Inferior parietal cortex (tissue), 1 donor: ENCODE measurements around the gene TBX1.
"Not testable (repeated sequence)": the region's sequence is repeated elsewhere in the genome, so short reads cannot be mapped to it uniquely, and the experiment has no call there.

Experiments
- DNase-seq: peaks from one replicate; pipeline ENCODE4 v3.0.0-alpha.2; 2016; ENCODE audit errors: extremely low spot score

TBX1 gene

DNA sequence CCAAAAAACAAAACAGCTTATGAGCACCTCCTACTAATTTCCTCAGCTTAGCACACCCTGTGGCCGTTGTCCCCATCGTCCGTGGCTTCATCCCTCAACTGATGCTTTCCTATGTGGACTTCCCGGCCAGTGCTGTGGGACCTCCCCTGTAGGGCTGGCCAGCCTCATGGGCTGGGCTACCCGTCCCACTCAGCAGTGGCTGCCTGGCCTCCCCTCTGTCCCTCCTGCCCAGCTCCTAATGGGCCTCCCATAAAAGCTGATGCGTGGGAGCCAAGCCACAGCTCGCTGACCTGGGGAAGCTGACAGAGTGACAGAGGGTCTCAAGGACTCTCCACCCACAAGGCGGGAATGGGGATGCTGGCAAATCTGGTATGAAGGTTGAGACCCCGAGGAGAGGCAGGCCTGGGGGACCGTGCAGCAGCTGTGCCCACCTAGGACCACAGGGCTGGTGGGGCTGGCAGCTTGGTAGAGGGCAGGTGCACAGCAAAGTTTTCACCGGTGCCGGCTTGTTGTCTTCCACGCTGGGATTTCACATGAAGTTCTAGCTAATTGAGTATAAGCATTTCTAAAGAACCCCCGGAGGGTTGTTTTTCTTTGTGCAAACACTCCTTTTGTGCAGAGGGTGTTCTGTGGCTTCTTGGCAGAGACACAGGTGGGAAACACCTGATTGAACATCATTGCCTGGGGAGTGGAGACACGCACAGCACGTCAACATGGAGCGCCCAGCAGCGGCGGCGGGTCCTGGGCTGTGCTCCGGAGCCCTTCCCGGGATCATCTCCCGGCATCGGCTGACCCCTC lies 23.2 kb downstream of the TBX1 start:
- DNase-seq = no peak

DNA sequence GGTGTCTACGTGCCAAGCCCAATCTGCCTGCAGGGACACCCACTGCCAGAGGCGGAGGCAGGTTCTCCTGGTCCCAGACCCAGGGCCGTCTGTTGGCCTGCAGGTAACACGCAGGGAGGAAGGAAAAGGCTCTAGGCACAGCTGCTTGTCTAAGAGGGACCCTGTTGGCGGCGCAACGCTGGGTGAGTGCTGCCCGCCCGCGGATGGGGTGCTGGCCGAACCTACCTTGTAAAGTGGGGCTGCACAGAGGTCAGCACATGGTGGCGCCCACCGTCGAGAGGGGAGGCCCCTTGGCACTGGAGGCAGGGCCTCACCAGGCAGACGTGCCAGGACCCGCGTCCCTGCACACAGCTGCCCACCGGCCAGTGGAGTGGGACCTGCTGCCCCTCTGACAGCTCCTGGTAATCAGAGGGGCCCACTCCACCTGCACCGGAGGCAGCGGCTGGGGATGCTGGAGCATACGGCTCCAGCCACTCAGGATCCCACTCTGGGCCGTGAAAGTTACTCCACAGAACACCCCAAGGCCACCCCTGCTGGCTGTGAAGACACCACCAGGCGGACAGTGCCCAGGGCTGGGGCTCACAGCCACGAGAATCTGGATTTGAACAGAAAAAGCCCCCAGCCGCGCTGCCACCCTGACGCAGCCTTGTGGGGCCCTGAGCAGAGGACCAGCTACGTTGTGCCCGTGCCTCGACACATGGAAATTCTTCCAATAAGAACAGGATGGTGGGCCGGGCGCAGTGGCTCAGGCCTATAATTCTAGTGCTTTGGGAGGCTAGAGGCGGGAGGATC lies 24.0 kb downstream of the TBX1 start:
- DNase-seq = no peak

DNA sequence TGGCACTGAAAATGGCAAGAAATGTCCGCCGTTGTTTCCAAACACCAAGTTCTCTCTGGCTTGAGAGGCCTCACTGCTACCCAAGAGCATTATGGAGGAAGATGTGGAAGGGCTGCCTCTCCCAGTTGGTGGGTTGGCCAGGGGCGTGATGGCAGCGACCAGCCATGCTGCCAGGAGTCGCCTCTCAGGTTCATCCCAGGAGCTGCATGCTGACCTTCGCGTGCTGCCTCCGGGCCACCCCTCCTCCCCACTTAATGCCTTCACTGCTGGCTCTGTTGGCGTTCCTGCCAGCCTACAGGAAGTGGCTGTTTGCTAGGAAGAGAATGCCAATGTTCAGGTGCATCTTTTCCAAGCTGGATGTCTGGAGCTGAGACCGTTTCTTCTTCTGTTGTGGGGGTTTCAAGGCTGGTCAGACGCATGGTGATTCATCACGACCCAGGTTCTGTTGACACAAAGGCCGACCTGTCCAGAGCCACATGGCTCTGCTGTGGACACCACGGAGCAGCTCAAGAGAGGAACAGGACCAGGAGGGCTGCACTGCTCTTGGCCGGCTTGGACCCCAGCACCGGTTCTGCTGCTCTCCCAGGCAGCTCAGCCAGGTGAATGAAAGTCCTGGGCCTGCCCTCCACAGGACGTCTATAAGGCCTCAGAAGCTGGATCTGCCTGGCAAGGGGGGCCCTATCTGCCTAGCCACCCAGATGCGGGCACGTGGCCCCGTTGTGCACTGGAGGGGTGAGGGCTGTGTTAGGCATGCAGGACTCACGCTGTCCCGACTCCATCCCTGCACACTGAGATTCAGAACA lies 25.1 kb downstream of the TBX1 start:
- no peak for DNase-seq

DNA sequence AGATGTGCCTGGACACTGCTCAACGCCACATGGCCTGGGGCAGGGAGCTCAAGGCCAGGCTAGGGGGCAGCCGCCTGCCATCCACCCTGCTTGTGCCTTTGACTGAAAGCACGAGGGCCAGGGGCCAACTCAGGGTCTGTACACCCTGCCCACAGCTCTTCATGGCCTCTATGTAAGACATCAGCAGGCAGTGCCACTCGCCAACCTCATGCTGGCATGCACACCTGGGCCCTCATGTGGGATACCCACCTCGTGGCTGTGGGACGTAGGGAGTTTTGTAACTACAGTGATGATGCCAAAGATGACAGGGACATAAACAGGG lies 25.6 kb downstream of the TBX1 start:
- DNase-seq = no peak

DNA sequence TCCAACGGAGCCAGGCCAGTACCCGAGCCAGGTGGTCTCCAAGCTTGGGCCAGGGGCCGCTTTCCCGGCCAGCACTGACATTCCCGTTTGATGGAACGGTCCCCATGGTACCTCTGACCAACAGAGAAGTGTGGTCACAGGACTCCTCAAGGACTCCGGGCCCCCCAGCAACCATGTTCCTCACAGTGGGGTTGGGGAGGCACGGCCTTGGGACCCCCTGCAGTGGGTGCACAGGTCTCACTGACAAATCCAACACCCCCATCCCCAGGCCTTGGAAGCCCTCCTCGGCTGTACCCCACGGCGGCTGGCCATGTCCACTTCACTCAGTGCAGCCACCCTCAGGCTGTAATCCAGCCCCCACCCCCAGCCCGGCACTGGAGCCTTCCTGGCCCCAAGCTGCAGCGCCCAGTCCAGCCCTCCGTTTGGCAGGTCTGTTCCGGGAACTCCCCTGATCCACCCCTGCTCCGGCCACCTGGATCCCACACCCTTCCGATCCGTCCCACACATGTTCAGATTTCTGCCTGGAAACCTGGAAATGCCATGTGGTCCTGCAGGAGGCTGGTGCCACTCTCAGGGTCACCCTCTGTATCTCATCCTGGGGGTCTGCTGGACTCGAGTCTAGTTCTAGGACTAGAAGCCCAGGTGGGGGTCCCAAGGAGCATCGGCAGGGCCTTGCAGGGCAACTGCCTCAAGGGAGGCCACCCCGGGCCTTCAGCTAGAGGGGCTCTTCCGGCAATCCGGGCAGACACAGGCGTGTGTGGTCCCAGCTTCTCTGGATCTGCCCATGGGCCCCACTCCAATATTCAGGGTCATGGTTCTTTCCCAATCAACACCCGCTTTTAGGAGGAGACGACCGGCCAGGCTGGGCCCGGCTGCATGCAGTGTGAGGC lies 26.6 kb downstream of the TBX1 start:
- no peak for DNase-seq

DNA sequence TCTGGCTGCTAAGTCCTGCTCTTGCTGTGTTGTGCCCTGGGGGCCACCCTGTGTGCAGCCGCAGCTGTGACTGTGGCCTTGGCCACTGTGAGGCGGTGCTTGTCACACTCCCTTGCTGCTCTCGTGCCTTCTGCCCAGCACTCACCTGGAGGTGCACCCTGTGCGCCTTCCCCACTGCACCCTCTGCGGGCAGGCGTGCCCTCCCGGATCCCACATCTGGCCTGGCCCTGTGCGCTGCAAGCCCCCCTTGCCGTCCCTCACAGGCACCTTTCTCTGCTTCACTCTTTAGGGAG lies 27.2 kb downstream of the TBX1 start:
- no peak for DNase-seq

DNA sequence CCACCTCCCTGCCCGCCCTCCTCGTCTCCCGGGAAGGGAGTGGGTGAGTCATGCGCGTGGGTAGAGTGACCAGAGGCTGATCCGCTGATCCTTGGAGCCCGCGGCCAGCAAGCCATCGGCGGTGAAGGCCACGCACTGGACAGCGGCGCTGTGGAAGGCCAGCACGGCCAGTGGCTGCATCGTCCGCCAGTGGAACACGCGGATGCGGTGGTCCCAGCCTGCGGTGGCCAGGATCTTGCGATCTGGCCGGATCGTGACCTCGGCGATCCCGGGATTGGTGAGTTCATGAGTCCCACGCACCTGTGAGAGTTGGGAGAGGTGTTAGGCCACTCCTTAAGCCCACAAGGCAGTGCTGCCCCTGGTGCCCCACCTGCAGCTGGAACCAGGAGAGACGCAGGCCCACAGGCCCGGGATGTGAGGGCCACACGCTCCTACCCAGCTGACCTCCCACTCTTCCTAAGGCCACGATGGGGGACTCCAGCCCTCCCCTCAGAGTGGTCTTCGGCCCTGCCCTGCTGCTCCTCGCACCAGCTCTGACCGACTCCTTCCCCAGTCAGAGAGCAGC lies 28.2 kb downstream of the TBX1 start:
- no peak for DNase-seq

DNA sequence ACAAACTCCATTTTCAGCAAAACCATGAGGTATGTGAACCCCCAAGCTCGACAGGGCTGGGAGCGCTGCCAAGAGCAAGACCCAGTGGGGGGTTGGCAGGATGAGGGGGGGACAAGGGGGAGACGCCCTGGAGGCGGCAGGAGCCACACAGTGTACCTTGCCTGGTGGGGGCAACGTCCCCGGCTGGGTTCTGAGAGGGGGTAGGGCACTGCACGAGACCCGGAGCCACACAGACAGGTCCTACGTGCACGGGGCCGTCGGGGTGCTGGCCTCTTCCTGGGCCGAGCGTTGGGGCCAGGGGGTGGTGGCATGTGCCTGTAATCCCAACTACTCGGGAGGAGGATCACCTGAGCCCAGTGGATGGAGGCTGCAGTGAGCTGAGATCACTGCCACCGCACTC lies 28.8 kb downstream of the TBX1 start:
- no peak for DNase-seq

DNA sequence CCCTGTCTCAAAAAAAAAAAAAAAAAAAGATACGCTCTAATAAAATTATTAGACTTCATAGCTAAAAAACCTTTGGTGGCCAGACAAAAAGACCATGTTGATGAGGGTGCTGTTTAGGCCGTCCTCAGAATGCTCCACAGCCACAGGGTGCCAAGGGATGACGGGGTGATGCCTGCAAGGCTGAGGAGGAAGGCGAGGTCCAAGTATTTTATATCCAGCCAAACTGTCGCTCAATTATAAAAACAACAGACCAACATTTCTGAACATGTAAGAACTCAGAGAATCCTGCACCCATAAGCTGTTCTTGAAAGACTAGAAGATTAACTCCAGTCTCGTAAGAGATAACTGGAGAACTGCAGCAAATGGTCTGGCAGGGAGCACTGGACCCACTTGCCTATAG lies 29.2 kb downstream of the TBX1 start:
- no peak for DNase-seq

DNA sequence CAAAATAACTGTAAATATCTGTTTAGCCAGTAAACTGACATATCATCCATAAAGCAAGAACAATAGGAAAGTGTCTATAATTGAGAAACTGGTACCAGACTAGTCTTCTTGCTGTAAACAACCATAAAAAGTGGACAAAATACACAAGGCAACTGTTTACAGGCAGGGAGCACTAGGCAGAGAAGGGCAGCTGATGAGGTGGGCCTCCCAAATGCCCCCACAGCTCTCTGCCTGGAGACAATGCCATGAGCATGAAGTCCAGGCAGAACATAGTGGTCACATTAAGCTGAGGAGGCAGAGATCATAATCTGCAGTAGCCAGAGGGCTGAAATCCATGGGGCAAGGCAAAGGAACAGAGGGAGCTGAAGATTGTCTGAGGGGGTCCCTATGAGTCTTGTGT lies 30.7 kb downstream of the TBX1 start:
- no peak for DNase-seq

DNA sequence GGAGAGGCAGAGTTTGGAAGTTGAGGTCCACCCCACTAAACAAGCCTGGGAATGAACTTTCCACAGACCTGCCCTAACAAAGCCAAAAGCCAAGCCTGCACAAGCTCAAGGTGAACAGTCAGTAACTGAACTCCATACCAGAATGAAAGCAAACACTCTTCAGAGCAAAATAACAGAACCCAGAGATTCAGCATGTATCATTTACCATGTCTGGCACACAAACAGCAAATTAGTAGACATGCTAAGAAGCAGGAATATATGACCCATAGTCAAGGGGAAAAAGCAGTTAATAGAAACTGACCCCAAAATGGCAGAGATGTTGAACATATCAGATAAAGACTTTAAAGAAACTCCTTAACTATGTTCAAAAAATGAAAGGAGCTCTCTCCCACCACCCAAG lies 31.3 kb downstream of the TBX1 start:
- no peak for DNase-seq

DNA sequence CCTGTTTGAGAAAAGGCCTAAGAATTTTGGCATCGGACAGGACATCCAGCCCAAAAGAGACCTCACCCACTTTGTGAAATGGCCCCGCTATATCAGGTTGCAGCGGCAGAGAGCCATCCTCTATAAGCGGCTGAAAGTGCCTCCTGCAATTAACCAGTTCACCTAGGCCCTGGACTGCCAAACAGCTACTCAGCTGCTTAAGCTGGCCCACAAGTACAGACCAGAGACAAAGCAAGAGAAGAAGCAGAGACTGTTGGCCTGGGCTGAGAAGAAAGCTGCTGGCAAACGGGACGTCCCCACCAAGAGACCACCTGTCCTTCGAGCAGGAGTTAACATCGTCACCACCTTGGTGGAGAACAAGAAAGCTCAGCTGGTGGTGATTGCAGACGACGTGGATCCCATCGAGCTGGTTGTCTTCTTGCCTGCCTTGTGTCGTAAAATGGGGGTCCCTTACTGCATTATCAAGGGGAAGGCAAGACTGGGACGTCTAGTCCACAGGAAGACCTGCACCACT lies 31.9 kb downstream of the TBX1 start:
- not testable (repeated sequence) for DNase-seq

DNA sequence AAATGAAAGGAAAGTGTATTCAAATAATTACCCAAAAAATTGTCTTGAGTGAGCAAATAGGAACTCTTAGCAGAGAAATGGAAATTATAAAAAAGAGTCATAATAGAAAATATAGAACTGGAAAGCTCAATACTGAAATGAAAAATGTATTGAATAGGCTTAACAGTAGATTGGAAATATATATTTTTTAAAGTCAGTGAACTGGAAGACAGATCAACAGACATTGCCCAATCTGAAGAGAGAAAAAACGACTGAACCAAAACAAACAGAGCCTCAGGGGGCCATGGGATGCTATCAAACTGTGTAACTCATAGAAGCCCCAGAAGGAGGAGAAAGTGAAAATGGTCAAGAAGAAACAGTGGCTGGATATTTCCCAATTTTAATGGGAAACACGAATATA lies 32.6 kb downstream of the TBX1 start:
- DNase-seq = no peak

DNA sequence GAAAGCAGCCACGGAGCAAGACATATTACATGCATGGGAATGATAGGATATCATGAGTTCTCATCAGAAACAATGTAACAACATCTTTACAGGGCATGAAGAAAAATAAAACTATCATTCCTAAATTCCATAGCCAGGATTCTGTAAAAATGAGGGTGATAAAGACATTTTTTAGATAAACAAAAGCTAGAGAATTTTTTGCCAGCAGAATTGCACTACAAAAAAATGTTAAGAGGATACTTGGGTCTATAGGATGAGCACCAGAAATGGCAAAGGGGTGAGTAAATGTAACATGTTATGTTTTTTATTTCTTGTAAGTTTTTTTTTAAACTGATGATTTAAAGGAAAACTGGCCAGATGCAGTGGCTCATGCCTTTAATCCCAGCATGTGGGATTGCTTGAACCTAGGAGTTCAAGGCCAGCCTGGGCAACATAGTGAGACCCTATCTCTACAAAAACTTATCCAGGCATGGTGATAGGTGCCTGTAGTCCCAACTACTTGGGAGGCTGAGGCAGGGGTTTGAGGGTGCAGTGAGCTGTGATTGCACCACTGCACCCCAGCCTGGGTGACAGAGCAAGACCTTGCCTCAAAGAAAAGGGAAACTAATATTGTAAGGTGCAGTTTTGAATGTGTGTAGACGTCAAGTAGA lies 33.2 kb downstream of the TBX1 start:
- no peak for DNase-seq

DNA sequence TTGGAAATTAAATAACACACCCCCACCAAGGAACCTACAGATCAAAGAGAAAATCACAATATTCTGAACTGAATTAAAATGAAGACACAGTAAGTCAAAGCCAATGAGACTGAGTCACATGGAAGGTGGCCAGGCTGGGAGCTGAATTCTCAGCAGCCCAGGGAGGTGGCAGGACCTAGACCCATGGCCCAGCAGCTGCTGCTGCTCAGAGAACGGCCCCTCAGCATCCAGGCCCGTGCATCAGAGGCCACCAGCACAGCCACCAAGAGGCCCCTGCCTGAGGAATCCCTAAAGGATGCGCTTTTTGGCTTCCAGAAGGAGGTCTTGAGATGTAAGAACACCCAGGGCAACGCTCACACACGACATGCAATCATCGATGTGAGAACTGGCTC lies 35.0 kb downstream of the TBX1 start:
- DNase-seq = no peak

DNA sequence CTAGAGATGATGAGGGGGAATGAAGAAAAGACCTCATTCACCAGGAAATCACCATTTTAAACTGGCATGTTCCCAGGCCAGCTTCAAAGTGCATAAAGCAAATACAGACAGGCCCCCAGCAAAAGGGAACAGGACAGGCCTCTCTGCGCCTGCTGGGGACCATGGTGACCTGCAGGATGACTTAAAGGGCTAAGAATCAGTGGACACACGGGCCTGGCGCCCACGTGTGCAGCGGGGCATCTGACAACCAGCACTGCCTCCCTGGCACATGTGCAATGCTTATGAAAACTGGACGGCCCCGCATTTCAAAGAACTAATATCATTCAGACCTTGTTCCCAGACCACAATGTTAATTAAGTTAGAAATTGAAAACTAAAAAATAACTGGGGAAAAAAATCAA lies 35.6 kb downstream of the TBX1 start:
- DNase-seq = no peak

DNA sequence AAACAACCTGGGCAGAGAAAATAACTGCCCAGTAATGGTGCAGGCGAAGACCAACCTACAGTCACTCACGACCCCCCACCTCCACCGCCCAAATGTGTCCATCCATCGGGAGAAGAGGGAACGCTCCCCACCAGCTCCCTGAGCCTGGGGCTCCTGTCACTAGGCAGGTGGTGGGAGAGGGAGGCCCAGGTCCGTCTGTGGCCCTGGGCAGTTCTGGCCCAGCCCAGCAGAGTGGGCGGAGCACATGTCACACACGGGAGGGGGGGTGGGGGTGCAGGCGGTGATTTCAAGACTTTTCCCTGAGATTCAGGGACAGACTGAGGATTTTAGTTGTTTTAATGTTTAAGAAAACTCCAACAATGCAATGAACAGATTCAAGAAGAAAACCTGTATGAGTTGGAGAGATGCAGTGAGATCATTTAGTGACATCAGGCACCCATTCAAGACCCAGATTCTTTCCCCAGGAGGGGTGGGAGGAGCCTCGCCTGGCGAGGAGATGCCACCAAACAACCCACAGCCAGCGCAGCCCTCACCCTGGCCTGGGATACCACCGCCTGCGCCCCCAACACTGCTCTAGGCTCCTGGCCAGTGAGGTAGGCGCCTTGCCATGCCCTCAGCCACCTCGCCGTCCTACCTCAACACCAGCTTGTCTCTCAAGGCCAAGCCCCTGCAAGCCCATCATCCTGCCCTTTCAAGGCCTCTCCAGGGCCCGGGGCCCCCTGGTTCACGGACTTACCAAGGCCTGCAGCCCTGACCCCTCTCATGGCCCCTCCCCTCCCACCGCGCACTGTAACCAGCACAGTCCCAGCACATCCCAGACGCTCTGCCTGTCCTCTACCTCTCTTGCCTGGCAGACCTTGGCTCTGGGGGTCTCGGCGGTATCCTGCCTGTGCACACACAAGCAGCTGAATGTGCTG lies 36.8 kb downstream of the TBX1 start:
- no peak for DNase-seq

DNA sequence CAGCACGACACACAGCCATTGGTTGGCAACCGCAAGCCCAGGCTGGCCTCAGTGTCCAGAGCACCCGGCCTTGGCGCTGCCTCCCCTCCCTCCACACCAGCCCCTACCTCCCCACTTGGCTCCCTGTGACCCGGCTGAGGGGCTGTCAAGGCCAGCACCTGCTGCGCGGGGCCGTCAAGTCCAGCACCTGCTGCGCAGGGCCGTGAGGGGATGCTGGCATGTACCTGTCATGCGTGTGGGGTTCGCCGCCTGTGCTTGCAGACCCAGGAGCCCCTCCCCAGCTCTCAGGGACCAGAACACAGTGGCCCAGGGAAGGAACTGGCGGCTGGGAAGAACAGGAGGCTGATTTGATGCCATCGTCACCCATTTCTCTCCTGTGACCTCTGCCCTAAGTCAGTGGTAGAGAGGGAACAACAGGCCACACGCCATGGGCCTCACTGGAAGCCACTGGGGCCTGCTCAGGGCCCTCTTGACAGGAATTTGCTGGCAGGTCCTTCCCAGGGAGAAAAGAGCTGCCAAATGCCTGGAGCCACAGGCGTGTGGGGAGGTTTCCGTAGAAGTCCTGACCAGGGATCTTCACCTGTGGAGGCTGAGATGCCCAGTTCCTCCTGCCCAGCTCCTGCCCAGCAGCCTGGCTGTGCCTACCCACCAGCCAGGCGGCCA lies 37.6 kb downstream of the TBX1 start:
- DNase-seq = no peak

DNA sequence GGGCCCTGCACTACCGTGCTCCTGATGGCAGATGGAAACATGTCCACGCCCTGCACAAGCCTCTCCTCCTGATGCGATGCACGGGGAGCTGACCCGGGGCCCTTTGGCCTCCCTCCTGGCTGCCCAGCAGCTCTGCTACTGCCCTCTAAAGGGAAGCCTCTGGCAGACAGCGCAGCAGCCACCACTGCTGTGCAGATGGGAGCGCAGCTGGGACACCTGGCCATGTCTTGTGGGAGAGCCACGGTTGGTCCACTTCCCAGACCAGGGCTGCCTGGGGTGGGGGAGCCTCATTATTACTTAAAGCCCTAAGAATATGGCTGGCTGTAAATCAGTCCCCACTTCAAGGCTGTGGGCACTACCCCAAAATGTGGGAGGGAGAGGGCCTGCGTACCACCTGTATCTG lies 38.3 kb downstream of the TBX1 start:
- no peak for DNase-seq
